ENCODE results near the gene GNG7.
"Not testable (repeated sequence)": the region's sequence is repeated elsewhere in the genome, so short reads cannot be mapped to it uniquely, and the experiment has no call there.

Gene GNG7

DNA sequence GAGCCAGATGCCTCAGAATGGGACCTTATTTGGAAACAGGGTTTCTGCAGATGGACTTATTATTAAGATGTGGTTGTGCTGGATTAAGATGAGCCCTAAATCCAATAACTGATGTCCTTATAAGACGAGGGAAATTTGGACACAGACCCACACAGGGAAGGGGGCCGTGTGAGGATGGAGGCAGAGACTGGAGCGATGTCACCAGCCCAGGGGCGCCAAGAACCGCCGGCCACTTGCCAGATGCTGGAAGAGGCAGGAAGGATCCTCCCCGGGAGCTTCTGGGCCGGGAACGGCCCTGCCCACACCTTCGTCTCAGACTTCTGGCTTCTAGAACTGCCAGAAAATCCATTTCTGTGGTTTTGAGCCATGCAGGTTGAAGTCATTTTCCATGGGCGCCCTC lies 26.6 kb downstream of the GNG7 start:
- DNase-seq (ENCODE audit: low spot score) = no peak

GRCh38 chr19:2670217-2670616 lies 32.3 kb downstream of the GNG7 start:
- DNase-seq (ENCODE audit: low spot score) = no peak

GRCh38 chr19:2668175-2668763 lies 34.2 kb downstream of the GNG7 start:
- DNase-seq (ENCODE audit: low spot score) = no peak

DNA sequence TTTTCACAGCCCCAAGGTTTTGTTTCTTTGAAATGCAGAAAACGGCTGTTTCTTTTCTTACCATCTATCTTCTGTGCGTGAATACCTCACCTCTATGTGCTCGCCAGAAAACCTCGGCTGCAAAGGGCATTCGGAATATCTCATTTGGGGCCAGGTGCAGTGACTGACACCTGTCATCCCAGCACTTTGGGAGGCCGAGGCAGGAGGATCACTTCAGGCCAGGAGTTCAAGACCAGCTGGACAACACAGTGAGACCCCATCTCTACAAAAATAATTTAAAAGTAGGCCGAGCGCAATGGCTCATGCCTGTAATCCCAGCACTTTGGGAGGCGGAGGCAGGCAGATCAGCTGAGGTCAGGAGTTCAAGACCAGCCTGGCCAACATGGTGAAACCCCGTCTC lies 35.1 kb downstream of the GNG7 start:
- not testable (repeated sequence) for DNase-seq (ENCODE audit: low spot score)

DNA sequence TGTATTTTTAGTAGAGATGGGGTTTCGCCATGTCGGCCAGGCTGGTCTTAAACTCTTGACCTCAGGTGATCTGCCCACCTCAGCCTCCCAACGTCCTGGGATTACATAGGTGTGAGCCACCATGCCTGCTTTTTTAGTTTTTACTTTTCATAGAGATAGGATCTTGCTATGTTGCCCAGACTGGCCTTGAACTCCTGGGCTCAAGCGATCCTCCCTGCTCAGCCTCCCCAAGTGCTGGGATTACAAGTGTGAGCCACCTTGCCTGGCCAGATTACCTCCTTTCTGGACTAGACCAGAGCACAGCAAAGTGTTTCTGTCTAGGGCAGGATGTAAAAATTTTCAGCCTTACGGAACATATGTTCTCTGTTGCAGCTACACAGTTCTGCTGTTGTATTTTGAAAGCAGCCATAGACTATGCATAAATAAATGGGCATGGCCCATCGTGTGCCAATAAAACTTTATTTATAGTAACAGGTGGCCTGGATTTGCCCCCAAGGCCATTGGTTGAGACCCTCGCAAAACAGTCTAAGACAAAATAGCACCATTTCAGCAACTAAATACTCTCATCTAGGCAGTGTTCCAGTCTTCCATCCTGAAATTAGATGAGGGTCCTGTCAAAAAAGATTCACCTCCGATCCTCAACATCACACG lies 36.0 kb downstream of the GNG7 start:
- no peak for DNase-seq (ENCODE audit: low spot score)

DNA sequence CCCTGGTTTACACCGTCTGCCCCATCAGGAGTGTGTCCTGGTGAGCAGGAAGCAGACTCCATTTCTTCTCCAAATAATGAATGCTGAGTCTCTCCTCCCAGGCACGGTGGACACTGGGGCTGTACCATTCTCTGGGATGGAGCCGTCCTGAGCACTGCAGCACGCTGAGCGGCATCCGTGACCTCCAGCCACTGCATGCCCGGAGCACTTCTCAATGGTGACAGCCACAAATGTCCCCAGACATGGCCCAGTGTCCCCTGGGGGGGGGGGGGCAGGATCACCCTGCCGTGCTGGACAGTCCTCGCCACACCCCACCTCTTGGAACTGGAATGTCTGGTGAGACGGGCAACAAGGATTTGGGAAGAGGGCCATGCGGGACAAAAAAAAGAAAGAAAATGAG lies 37.4 kb downstream of the GNG7 start:
- no peak for DNase-seq (ENCODE audit: low spot score)

GRCh38 chr19:2663920-2664571 lies 38.4 kb downstream of the GNG7 start:
- DNase-seq (ENCODE audit: low spot score) = no peak

- DNase-seq (ENCODE audit: low spot score) = no peak
Measured at GRCh38 chr19:2661615-2662014, 40.9 kb downstream of the GNG7 start.

GRCh38 chr19:2659856-2660432 lies 42.5 kb downstream of the GNG7 start:
- DNase-seq (ENCODE audit: low spot score) = no peak

DNA sequence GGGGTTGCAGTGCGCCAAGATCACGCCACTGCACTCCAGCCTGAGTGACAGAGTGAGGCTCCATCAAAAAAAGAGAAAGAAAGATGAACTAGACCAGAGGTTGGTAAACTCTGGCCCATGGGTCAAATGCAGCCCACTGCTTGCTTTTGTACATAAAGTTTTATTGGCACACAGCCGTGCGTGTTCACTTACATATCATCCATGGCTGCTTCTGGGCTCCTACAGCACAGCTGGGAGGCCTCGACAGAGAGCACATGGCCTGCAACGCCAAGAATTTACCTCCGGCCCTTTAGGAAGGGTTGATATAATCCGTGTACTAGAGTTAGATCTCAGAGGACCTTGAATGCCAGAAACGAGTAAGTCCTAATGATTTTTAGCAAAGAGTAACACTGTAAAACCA lies 46.0 kb downstream of the GNG7 start:
- DNase-seq (ENCODE audit: low spot score) = no peak

DNA sequence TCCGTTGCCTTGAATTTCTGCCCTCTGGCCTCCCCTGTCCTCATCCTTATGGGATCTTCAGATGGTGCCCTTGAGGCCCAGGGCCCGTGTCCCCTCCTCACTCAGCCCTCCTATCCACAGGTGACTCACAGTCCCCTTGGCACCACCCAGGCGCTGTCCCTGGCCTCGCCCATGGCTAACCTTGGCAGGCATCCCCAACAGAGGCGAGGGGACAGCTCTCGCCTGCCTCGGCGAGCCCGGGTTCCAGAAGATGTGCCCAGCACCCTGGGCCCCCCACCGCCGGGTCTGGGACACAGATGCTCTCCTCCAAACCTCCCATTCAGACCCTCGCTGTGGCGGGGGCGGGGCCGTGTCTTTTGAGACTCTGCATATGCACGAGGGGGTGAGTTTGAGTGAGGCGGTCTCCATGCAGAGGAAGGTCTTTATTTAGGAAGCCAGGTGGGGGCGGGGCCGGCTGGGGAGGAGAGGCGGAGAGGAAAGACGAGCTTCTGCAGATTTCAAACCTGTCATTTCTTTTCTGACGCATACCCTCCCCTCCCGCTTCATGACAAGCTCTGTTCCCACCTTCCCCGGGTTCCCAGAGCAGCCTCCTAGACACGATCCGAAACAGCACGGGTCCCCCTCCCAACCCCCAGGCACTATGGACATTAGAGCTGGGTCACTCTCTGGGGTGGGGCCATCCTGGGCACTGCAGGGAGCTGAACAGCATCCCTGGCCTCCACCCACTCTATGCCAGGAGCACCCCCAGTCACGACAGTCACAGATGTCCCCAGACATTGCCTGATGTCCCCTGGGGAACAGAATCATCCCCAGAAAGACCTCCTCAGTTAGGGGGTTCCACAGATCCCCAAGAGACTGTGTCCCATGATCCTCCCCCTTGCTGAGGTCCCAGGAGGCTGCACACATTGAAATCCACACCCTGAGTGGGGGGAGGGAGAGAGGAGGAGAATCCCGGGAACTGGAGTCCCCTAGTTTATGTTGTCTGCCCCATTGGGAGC lies 48.5 kb downstream of the GNG7 start:
- DNase-seq (ENCODE audit: low spot score) = no peak

DNA sequence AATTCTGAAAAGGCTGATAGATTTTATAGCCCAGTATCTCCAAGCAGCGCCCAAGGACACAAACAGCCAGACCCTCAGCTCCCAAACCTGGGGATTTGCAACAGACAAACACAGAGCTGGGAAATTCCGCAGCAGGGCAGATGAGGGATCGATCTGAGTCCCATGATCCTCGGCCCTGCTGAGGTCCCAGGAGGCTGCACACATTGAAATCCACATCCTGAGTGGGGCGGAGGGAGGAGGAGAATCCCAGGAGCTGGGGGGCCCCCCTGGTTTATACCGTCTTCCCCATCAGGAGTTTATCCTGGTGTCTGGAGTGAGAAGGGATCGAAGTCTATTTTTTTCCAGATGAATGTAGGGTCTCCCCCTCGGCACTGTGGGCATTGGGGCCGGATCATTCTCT lies 49.3 kb downstream of the GNG7 start:
- DNase-seq (ENCODE audit: low spot score) = no peak

- no peak for DNase-seq (ENCODE audit: low spot score)
Measured at GRCh38 chr19:2652504-2653099, 49.9 kb downstream of the GNG7 start.

GRCh38 chr19:2651002-2651733 lies 51.3 kb downstream of the GNG7 start:
- not testable (repeated sequence) for DNase-seq (ENCODE audit: low spot score)

- no peak for DNase-seq (ENCODE audit: low spot score)
Measured at GRCh38 chr19:2650515-2650914, 52.0 kb downstream of the GNG7 start.

- DNase-seq (ENCODE audit: low spot score) = peak; percentile 79
Measured at GRCh38 chr19:2648528-2648937, 54.0 kb downstream of the GNG7 start.

- DNase-seq (ENCODE audit: low spot score) = no peak
Measured at GRCh38 chr19:2648099-2648498, 54.4 kb downstream of the GNG7 start.

DNA sequence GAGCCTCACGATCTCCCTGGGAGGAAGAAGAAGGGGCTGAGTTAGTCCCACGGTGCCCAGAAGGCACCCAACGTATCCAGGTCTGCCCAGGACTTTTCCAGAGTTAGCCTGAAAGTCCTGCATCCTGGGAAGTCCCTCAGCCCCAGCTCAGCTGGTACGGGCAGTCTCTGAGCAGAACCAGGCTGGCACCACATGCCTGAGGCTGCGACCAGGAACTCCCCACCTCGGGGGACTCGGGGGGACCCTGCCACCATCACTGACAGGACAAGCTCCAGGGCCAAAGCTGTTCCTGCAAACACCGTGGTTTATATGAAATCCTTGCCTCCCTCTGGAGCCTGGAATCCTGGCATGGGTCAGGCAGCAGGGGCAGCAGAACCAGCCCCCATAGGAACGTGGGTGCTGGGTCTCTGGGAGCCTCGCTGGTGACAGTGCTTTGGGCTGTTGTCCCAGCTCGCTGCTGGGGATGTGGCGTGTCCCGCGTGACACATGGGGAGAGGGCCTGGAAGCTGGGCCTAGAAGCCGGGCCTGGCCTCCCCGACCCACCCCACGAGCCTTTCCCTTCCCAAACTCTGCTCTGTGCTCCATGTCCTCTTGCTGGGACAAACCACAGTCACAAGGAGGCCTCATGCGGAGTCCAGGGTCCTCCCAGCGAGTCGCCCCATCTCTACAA lies 55.5 kb downstream of the GNG7 start:
- DNase-seq (ENCODE audit: low spot score) = no peak

DNA sequence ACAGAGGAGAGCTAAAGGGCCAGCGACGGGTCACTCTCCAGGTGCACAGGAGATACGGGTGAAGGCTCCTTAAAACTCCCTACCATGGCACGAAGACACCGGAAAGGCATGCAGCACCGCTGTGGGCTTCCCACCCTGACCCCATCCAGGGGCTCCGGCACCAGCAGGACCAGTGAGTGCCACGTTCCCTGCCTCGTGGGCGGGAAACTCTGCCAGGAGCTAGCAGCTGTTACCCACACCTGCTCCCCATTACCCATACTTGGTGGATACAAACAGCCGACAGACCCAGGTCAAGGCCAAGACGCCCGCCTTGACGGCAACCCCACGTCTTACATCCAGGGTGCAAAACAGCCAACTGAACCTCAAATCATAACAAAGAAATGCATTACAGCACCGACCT lies 56.7 kb downstream of the GNG7 start:
- no peak for DNase-seq (ENCODE audit: low spot score)

- DNase-seq (ENCODE audit: low spot score) = not testable (repeated sequence)
Measured at GRCh38 chr19:2643123-2643737, 59.3 kb downstream of the GNG7 start.

Data from ecto neural progenitor cell (in vitro differentiated cells).